ENCODE data around the gene MINDY3.
"Not testable (repeated sequence)": the region's sequence is repeated elsewhere in the genome, so short reads cannot be mapped to it uniquely, and the experiment has no call there.

MINDY3 gene

GRCh38 chr10:15858861-15859281, 1.4 kb downstream of the MINDY3 start:
- TF ChIP-seq, protein P1, sequence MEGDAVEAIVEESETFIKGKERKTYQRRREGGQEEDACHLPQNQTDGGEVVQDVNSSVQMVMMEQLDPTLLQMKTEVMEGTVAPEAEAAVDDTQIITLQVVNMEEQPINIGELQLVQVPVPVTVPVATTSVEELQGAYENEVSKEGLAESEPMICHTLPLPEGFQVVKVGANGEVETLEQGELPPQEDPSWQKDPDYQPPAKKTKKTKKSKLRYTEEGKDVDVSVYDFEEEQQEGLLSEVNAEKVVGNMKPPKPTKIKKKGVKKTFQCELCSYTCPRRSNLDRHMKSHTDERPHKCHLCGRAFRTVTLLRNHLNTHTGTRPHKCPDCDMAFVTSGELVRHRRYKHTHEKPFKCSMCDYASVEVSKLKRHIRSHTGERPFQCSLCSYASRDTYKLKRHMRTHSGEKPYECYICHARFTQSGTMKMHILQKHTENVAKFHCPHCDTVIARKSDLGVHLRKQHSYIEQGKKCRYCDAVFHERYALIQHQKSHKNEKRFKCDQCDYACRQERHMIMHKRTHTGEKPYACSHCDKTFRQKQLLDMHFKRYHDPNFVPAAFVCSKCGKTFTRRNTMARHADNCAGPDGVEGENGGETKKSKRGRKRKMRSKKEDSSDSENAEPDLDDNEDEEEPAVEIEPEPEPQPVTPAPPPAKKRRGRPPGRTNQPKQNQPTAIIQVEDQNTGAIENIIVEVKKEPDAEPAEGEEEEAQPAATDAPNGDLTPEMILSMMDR (conservative IDR thresholded peaks at IDR 0.05; ENCODE audit: control insufficient read depth, insufficient read depth, low read depth, low read length): no peak
- H3K4me3 ChIP-seq (ENCODE audit: control insufficient read depth, low read depth, low read length): peak overlapping the region; percentile 97
- DNase-seq (ENCODE audit: low read depth): no peak

DNA sequence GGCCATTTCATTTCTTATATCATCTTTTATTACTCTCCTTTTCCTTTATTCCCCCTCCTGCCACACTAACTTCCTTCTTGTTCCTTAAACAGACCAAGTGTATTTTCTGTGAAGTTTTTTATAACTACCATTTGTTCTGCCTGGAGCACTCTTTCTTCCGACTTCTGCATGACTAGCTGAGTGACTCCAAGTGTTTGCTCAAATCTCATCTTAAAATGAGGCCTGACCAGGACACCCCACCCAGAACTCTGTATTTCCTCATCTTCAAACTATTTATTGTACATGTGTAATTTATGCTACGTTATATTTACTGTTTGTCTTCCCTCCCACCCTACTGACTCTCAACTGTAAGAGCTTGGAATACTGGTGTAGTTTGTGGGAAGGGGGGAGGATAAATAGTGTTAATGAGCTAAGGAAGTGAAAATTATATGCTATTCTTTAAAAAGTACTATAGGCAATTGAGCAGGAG, 3.2 kb downstream of the MINDY3 start:
- TF ChIP-seq, protein P1 (conservative IDR thresholded peaks at IDR 0.05; ENCODE audit: control insufficient read depth, insufficient read depth, low read depth, low read length): no peak
- no peak overlapping the region for H3K4me3 ChIP-seq (ENCODE audit: control insufficient read depth, low read depth, low read length)
- no peak for DNase-seq (ENCODE audit: low read depth)

DNA sequence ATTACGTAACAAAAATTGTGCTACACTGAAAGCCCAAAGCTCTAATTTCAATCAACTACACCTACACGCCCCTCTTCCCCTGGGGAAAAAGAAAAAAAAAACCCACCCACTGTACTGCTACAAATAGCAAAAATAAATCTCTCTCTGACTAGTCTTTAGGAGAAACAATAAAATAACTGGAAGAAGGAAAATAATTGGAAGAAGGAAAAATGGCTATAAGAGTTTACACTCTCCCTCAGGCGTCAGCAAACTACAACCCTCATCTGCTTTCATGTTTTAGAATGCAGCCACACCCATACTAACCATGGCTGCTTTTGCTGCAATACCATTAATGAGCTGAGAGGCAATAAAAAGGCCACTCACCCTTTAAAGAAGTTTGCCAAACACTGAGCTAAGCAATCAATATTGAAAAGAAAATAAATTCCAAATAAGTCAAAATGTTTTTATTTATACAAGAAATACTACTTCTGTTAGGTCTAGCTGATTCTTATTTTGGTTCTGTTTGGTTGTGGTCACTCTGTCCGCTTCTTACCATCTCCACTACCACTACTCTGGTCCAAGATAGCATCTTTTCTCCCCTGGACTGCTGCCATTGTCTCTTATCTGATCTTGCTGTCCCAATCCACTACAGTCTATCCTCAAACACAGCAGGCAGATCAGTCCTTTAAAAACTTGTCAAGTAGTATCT, 3.8 kb downstream of the MINDY3 start:
- DNase-seq (ENCODE audit: low read depth): no peak
- H3K4me3 ChIP-seq (ENCODE audit: control insufficient read depth, low read depth, low read length): no peak overlapping the region
- TF ChIP-seq, protein P1 (conservative IDR thresholded peaks at IDR 0.05; ENCODE audit: control insufficient read depth, insufficient read depth, low read depth, low read length): no peak

GRCh38 chr10:15853800-15854199, 6.5 kb downstream of the MINDY3 start:
- TF ChIP-seq, protein P1 (conservative IDR thresholded peaks at IDR 0.05; ENCODE audit: control insufficient read depth, insufficient read depth, low read depth, low read length): no peak
- DNase-seq (ENCODE audit: low read depth): no peak
- no peak overlapping the region for H3K4me3 ChIP-seq (ENCODE audit: control insufficient read depth, low read depth, low read length)

DNA sequence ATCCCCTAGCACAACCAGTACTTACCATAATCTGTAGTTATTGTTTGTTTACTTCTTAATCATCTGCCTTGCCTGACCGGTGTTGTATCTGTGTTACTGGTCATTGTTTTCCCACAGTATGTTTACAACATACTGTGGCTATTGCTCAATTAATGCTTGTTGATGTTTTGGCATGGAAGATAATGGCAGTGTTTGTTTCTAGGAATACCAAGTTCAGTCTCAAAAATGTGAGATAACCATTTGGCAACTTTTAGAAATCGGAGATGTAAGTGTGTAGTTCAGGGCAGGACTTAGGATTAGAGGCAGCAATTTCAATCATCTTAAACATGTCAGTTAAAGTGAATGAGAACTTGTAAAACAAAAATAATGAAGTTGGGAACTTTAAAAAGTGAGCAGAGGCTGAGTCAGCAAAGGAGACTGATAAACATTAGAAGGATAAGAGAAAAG, 8.2 kb downstream of the MINDY3 start:
- peak; percentile 17 for DNase-seq (ENCODE audit: low read depth)

DNA sequence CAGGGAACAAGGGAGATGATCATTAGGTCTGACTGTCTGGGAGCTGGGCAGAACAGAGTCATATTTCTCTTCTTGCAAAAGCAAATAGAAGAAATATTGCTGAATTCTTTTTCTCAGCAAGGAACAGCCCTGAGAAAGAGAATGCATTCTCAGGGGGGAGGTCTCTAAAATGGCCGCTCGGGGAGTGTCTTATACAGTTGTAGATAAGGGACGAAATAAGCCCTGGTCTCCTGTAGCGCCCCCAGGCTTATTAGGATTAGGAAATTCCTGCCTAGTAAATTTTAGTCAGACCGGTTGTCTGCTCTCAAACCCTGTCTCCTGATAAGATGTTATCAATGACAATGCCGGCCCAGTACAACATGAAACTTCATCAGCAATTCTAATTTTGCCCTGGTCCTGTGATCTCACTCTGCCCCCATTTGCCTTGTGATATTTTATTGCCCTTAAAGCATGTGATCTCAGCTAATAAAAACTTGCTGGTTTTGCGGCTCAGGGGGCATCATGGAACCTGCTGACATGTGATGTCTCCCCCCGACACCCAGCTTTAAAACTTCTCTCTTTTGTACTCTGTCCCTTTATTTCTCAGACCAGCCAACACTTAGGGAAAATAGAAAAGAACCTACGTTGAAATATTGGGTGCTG, 9.8 kb downstream of the MINDY3 start:
- not testable (repeated sequence) for DNase-seq (ENCODE audit: low read depth); H3K4me3 ChIP-seq (ENCODE audit: control insufficient read depth, low read depth, low read length)

More for the DNA sequence above, 8.2 kb downstream of the MINDY3 start:
- no peak overlapping the region for H3K4me3 ChIP-seq (ENCODE audit: control insufficient read depth, low read depth, low read length)
- TF ChIP-seq, protein P1 (conservative IDR thresholded peaks at IDR 0.05; ENCODE audit: control insufficient read depth, insufficient read depth, low read depth, low read length): no peak

DNA sequence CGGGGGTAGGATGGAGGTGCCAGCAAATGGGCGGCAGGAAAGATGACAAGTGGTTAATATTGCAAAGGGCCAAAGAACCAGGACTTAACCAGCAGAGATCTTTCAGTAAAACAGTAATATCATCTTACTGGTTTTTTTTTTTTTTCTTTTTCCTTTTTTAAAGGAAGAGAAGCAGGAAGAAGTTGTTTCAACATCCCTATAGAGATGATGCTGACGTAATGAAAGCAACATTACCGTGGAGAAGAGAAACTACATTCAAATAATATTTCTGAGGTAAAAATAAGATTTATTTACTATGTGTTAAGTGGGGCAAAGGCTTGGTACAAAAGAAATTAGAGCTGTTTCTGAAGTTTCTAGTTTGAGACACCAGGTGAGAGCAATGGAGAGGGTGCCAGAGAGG, 11.0 kb downstream of the MINDY3 start:
- no peak overlapping the region for H3K4me3 ChIP-seq (ENCODE audit: control insufficient read depth, low read depth, low read length)
- TF ChIP-seq, protein P1 (conservative IDR thresholded peaks at IDR 0.05; ENCODE audit: control insufficient read depth, insufficient read depth, low read depth, low read length): no peak
- DNase-seq (ENCODE audit: low read depth): no peak
